Subcutaneous abdominal adipose tissue (tissue), 5 donors: Measurements from ENCODE around the gene CMTM2.

Source experiments
- H3K27ac ChIP-seq: one replicate; pipeline ENCODE4 v1.7.0; 2013; ENCODE audit warnings: low read depth, mild to moderate bottlenecking, inconsistent platforms, low read length, moderate library complexity
- H3K27me3 ChIP-seq, 5 donors: one replicate each; pipeline ENCODE4 v1.7.0; 2013; ENCODE audit warnings: low read length in 5 of 5, inconsistent platforms in 1 of 5; ENCODE audit not compliant: control insufficient read depth in 5 of 5, insufficient read depth in 4 of 5
- H3K36me3 ChIP-seq, 5 donors: one replicate each; pipeline ENCODE4 v1.7.0; 2013; ENCODE audit warnings: low read length in 5 of 5; ENCODE audit not compliant: control insufficient read depth in 5 of 5, insufficient read depth in 5 of 5
- H3K4me1 ChIP-seq, 5 donors: one replicate each; pipeline ENCODE4 v1.7.0; 2013; ENCODE audit warnings: low read length in 5 of 5, mild to moderate bottlenecking in 3 of 5, moderate library complexity in 1 of 5; ENCODE audit not compliant: control insufficient read depth in 5 of 5, insufficient read depth in 5 of 5
- H3K4me3 ChIP-seq, 5 donors: one replicate each; pipeline ENCODE4 v1.7.0; 2013; ENCODE audit warnings: low read length in 5 of 5, low read depth in 1 of 5
- H3K9ac ChIP-seq, 5 donors: one replicate each; pipeline ENCODE4 v1.7.0; 2013; ENCODE audit warnings: low read length in 5 of 5, mild to moderate bottlenecking in 4 of 5, moderate library complexity in 3 of 5
- H3K9me3 ChIP-seq, 5 donors: one replicate each; pipeline ENCODE4 v1.7.0; 2013; ENCODE audit warnings: low read length in 5 of 5; ENCODE audit not compliant: control insufficient read depth in 5 of 5
- donor health status: healthy.
- donor health status: healthy.
- donor health status: healthy.
- donor health status: healthy.
- donor health status: healthy.

Gene CMTM2

GRCh38 chr16:66578651-66579531, at the start of gene CMTM2:
Gene CMTM2 (plus strand): TSS chr16:66579463. CDS start chr16:66579608, 145 bp downstream.
- Histone ChIP-seq H3K4me3 (peak within 1 kb of the TSS; percentile 40 to 61 (median 46)), H3K27me3 (no peaks in the 10 kb centered on the region), H3K36me3 (no peaks in the 10 kb centered on the region), H3K4me1 (peaks cover 11 to 43% (median 38%) of the 10 kb centered on the region in 5 donors), H3K9me3 (no peaks in the 10 kb centered on the region), H3K9ac (peak within 1 kb of the TSS in 2 of 5 donors; percentile 30 to 36), H3K27ac (peak within 1 kb of the TSS; percentile 53)

GRCh38 chr16:66529475-66529874, 49.8 kb upstream of the CMTM2 start:
- Histone ChIP-seq H3K36me3 (peaks cover 11 to 81% (median 72%) of the 10 kb centered on the region in 5 donors), H3K4me3 (no peak overlapping the region), H3K4me1 (peaks cover 0 to 23% (median 14%) of the 10 kb centered on the region in 5 donors), H3K27me3 (no peaks in the 10 kb centered on the region), H3K27ac (no peak overlapping the region), H3K9me3 (no peaks in the 10 kb centered on the region), H3K9ac (no peak overlapping the region)

- H3K27ac ChIP-seq: peak overlapping the region; percentile 54
- H3K4me3 ChIP-seq: no peak overlapping the region
- peaks cover 15 to 76% (median 60%) of the 10 kb centered on the region in 5 donors for H3K36me3 ChIP-seq
- peaks cover 0 to 12% (median 9%) of the 10 kb centered on the region in 5 donors for H3K4me1 ChIP-seq
- H3K9ac ChIP-seq: no peak overlapping the region
- no peaks in the 10 kb centered on the region for H3K27me3 ChIP-seq
- no peaks in the 10 kb centered on the region for H3K9me3 ChIP-seq
These were observed 44.9 kb upstream of the CMTM2 start for GRCh38 chr16:66534376-66534799.

GRCh38 chr16:66536525-66536924, 42.7 kb upstream of the CMTM2 start:
- Histone ChIP-seq H3K27me3 (no peaks in the 10 kb centered on the region), H3K4me3 (no peak overlapping the region), H3K4me1 (peaks cover 0 to 18% (median 15%) of the 10 kb centered on the region in 5 donors), H3K27ac (peak overlapping the region; percentile 1), H3K9ac (no peak overlapping the region), H3K36me3 (peaks cover 14 to 65% (median 47%) of the 10 kb centered on the region in 5 donors), H3K9me3 (no peaks in the 10 kb centered on the region)

- no peaks in the 10 kb centered on the region for H3K9me3 ChIP-seq
- H3K9ac ChIP-seq: no peak overlapping the region
- peaks cover 0 to 25% (median 22%) of the 10 kb centered on the region in 5 donors for H3K4me1 ChIP-seq
- no peak overlapping the region for H3K4me3 ChIP-seq
- H3K27me3 ChIP-seq: no peaks in the 10 kb centered on the region
- peak overlapping the region; percentile 1 for H3K27ac ChIP-seq
- H3K36me3 ChIP-seq: peaks cover 9 to 62% (median 43%) of the 10 kb centered on the region in 5 donors
These were observed 42.0 kb upstream of the CMTM2 start for GRCh38 chr16:66537236-66537635.

- Histone ChIP-seq H3K36me3 (peaks cover 7 to 72% (median 51%) of the 10 kb centered on the region in 5 donors), H3K9me3 (no peaks in the 10 kb centered on the region), H3K9ac (peak overlapping the region in 1 of 5 donors; percentile 27), H3K4me3 (no peak overlapping the region), H3K27ac (peak overlapping the region; percentile 40), H3K27me3 (no peaks in the 10 kb centered on the region), H3K4me1 (peaks cover 0 to 36% (median 33%) of the 10 kb centered on the region in 5 donors)
These were observed 40.4 kb upstream of the CMTM2 start for GRCh38 chr16:66538910-66539309.

GRCh38 chr16:66539623-66540469, 39.4 kb upstream of the CMTM2 start:
- Histone ChIP-seq H3K36me3 (peaks cover 7 to 66% (median 54%) of the 10 kb centered on the region in 5 donors), H3K4me3 (no peak overlapping the region), H3K27me3 (no peaks in the 10 kb centered on the region), H3K4me1 (peaks cover 0 to 27% (median 24%) of the 10 kb centered on the region in 5 donors), H3K27ac (no peak overlapping the region), H3K9ac (peak overlapping the region in 1 of 5 donors; percentile 13), H3K9me3 (no peaks in the 10 kb centered on the region)

GRCh38 chr16:66541388-66542355, 37.6 kb upstream of the CMTM2 start:
- Histone ChIP-seq H3K9me3 (no peaks in the 10 kb centered on the region), H3K36me3 (peaks cover 3 to 56% (median 40%) of the 10 kb centered on the region in 5 donors), H3K27ac (peak overlapping the region; percentile 52), H3K9ac (peak overlapping the region in 1 of 5 donors; percentile 58), H3K4me3 (no peak overlapping the region), H3K27me3 (no peaks in the 10 kb centered on the region), H3K4me1 (peaks cover 0 to 27% (median 23%) of the 10 kb centered on the region in 5 donors)

GRCh38 chr16:66542396-66542795, 36.9 kb upstream of the CMTM2 start:
- peaks cover 0 to 33% (median 27%) of the 10 kb centered on the region in 5 donors for H3K4me1 ChIP-seq
- peak overlapping the region in 1 of 5 donors; percentile 58 for H3K9ac ChIP-seq
- no peaks in the 10 kb centered on the region for H3K27me3 ChIP-seq
- peak overlapping the region; percentile 52 for H3K27ac ChIP-seq
- H3K9me3 ChIP-seq: no peaks in the 10 kb centered on the region
- H3K36me3 ChIP-seq: peaks cover 3 to 56% (median 37%) of the 10 kb centered on the region in 5 donors
- no peak overlapping the region for H3K4me3 ChIP-seq
